K562 (cell line): ENCODE results near the gene HIPK1.

Experiments used
- EGR1 ChIP-seq: fragments of 450-650 bp; conservative IDR thresholded peaks from 2 replicates; pipeline ENCODE4 v1.6.1; 2017; ENCODE audit warnings: mild to moderate bottlenecking
- EZH2 ChIP-seq: IDR thresholded peaks from 2 replicates; pipeline ENCODE4 v1.6.1; 2012; ENCODE audit warnings: low read depth, mild to moderate bottlenecking, inconsistent platforms, low read length, borderline replicate concordance
- SP2 ChIP-seq: IDR thresholded peaks from 2 replicates; pipeline ENCODE4 v1.6.1; 2011; ENCODE audit warnings: mild to moderate bottlenecking, low read depth, low read length, moderate library complexity; ENCODE audit not compliant: poor library complexity, severe bottlenecking; ENCODE audit errors: extremely low read depth
- TRIM24 ChIP-seq, 2 experiments: fragments of 450-650 bp; IDR thresholded peaks; 2 replicates each; pipeline ENCODE4 v1.6.1; 2016
- ZZZ3 ChIP-seq: fragments of 450-650 bp; IDR thresholded peaks from 2 replicates; pipeline ENCODE4 v1.6.1; 2016; ENCODE audit warnings: antibody characterized with exemption, mild to moderate bottlenecking, moderate library complexity
- TF ChIP-seq, protein P1 (sequence below), 3 experiments: IDR thresholded peaks in 2 of 3; conservative IDR thresholded peaks in 1 of 3; 2 replicates each; pipeline ENCODE4 v1.5.1; 2011 to 2012; ENCODE audit warnings: low read length in 3 of 3, mild to moderate bottlenecking in 3 of 3, control low read depth in 2 of 3, improper control_type of control experiment in 1 of 3, inconsistent platforms in 1 of 3, low read depth in 1 of 3, mixed read lengths in 1 of 3, moderate library complexity in 1 of 3; ENCODE audit not compliant: insufficient read depth in 2 of 3
- TF ChIP-seq, protein P2 (sequence below): sonication (generic); formaldehyde crosslinking; IDR thresholded peaks from 2 replicates; pipeline ENCODE4 v1.8.0; 2023; ENCODE audit warnings: mild to moderate bottlenecking, missing genetic modification reagents

DNA sequence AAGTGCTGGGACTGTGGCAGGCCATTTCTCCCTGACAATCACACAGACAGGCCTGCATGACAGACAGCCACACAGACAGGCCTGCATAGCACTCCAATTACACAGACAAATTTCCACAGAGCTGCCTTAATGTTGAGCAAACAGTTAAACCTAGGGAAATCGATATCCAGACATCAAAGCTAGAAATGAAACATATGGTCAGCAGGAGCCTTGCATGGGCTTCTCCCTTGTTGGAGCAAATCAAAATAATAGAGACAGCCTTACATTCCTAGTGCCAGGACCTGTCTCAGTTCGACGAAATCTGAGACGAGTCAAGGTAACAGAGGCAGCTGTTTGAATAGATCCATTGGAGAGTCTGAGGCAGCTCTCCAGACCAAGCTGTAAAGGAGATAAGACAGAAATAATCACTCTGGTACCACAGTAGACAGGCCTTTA, 92.6 kb downstream of the HIPK1 start:
- TF ChIP-seq TRIM24 (IDR thresholded peaks at IDR 0.05) (no peak), EZH2 (no peak), ZZZ3 (no peak), SP2 (no peak), EGR1 (no peak)
- TF ChIP-seq, protein P1, sequence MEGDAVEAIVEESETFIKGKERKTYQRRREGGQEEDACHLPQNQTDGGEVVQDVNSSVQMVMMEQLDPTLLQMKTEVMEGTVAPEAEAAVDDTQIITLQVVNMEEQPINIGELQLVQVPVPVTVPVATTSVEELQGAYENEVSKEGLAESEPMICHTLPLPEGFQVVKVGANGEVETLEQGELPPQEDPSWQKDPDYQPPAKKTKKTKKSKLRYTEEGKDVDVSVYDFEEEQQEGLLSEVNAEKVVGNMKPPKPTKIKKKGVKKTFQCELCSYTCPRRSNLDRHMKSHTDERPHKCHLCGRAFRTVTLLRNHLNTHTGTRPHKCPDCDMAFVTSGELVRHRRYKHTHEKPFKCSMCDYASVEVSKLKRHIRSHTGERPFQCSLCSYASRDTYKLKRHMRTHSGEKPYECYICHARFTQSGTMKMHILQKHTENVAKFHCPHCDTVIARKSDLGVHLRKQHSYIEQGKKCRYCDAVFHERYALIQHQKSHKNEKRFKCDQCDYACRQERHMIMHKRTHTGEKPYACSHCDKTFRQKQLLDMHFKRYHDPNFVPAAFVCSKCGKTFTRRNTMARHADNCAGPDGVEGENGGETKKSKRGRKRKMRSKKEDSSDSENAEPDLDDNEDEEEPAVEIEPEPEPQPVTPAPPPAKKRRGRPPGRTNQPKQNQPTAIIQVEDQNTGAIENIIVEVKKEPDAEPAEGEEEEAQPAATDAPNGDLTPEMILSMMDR (IDR thresholded peaks at IDR 0.05 in 2 of 3, conservative IDR thresholded peaks at IDR 0.05 in 1 of 3; ENCODE audit: insufficient read depth in 2 of 3, low read depth in 1 of 3, low read length in 3 of 3) = no peak
- TF ChIP-seq, protein P2, sequence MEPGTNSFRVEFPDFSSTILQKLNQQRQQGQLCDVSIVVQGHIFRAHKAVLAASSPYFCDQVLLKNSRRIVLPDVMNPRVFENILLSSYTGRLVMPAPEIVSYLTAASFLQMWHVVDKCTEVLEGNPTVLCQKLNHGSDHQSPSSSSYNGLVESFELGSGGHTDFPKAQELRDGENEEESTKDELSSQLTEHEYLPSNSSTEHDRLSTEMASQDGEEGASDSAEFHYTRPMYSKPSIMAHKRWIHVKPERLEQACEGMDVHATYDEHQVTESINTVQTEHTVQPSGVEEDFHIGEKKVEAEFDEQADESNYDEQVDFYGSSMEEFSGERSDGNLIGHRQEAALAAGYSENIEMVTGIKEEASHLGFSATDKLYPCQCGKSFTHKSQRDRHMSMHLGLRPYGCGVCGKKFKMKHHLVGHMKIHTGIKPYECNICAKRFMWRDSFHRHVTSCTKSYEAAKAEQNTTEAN (CRISPR knock-in tag) = no peak
